Amniotic epithelial cell (primary cell): ENCODE data around the gene SPRED2.

Source experiments
- DNase-seq: peaks from one replicate; pipeline ENCODE4 v3.0.0-alpha.2; 2010; ENCODE audit warnings: low read depth

The SPRED2 gene

GRCh38 chr2:65415091-65415490 lies 17.3 kb downstream of the SPRED2 start:
- DNase-seq, result no peak

GRCh38 chr2:65413610-65414009 lies 18.8 kb downstream of the SPRED2 start:
- DNase-seq, result no peak

- no peak for DNase-seq
Measured at GRCh38 chr2:65413106-65413505, 19.3 kb downstream of the SPRED2 start.

- DNase-seq, result no peak
Measured at GRCh38 chr2:65411056-65411795, 21.2 kb downstream of the SPRED2 start.

GRCh38 chr2:65409045-65409444 lies 23.4 kb downstream of the SPRED2 start:
- DNase-seq, result no peak

GRCh38 chr2:65407240-65407639 lies 25.2 kb downstream of the SPRED2 start:
- DNase-seq, result no peak

- DNase-seq, result no peak
Measured at GRCh38 chr2:65404988-65405697, 27.3 kb downstream of the SPRED2 start.

- no peak for DNase-seq
Measured at GRCh38 chr2:65403529-65403915, 28.9 kb downstream of the SPRED2 start.

- peak; percentile 36 for DNase-seq
Measured at GRCh38 chr2:65402780-65403528, 29.4 kb downstream of the SPRED2 start.

GRCh38 chr2:65402323-65402722 lies 30.1 kb downstream of the SPRED2 start:
- no peak for DNase-seq

GRCh38 chr2:65397122-65397521 lies 35.3 kb downstream of the SPRED2 start:
- DNase-seq, result peak; percentile 30

GRCh38 chr2:65396348-65397026 lies 35.9 kb downstream of the SPRED2 start:
- DNase-seq, result peak; percentile 27

- DNase-seq, result no peak
Measured at GRCh38 chr2:65395621-65396347, 36.6 kb downstream of the SPRED2 start.

GRCh38 chr2:65393743-65394422 lies 38.5 kb downstream of the SPRED2 start:
- DNase-seq, result no peak

- no peak for DNase-seq
Measured at GRCh38 chr2:65393046-65393445, 39.4 kb downstream of the SPRED2 start.

GRCh38 chr2:65392609-65393008 lies 39.8 kb downstream of the SPRED2 start:
- DNase-seq, result no peak

GRCh38 chr2:65390134-65390533 lies 42.3 kb downstream of the SPRED2 start:
- no peak for DNase-seq

- DNase-seq, result no peak
Measured at GRCh38 chr2:65389476-65389875, 42.9 kb downstream of the SPRED2 start.

GRCh38 chr2:65388596-65389390 lies 43.6 kb downstream of the SPRED2 start:
- no peak for DNase-seq

- DNase-seq, result no peak
Measured at GRCh38 chr2:65388051-65388531, 44.3 kb downstream of the SPRED2 start.
